Ishikawa (cell line): Measurements from ENCODE around the gene IL6R.

ENCODE experiments used
- EP300 ChIP-seq: IDR thresholded peaks from 2 replicates; pipeline ENCODE4 v1.6.1; 2012; ENCODE audit warnings: borderline replicate concordance
- YY1 ChIP-seq: IDR thresholded peaks from 2 replicates; pipeline ENCODE4 v1.6.1; 2012; ENCODE audit warnings: low read depth
- TF ChIP-seq, protein P1 (sequence below): IDR thresholded peaks from 2 replicates; pipeline ENCODE4 v1.6.1; 2012

GRCh38 chr1:154466921-154467417 is 61.8 kb downstream of the IL6R start:
- TF ChIP-seq EP300, result no peak
- TF ChIP-seq, protein P1, sequence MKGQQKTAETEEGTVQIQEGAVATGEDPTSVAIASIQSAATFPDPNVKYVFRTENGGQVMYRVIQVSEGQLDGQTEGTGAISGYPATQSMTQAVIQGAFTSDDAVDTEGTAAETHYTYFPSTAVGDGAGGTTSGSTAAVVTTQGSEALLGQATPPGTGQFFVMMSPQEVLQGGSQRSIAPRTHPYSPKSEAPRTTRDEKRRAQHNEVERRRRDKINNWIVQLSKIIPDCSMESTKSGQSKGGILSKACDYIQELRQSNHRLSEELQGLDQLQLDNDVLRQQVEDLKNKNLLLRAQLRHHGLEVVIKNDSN, result no peak
- TF ChIP-seq YY1, result no peak
